Esophagus (tissue), 2 donors: Measurements from ENCODE around the gene EMD. TPM values are rescaled to one million over a fixed set of nuclear protein-coding genes. Genes with fewer than 3 reads are reported as not detected.

Source experiments
- H3K27ac ChIP-seq, 2 donors: one replicate each; pipeline ENCODE4 v1.5.1; 2013; ENCODE audit warnings: low read depth in 2 of 2, mild to moderate bottlenecking in 2 of 2, inconsistent platforms in 1 of 2, low read length in 1 of 2, moderate library complexity in 1 of 2
- H3K27me3 ChIP-seq, 2 donors: one replicate each; pipeline ENCODE4 v1.6.1; 2013; ENCODE audit warnings: low read length in 2 of 2, control low read depth in 1 of 2, mild to moderate bottlenecking in 1 of 2; ENCODE audit not compliant: insufficient read depth in 2 of 2, control insufficient read depth in 1 of 2
- H3K36me3 ChIP-seq, 2 donors: one replicate each; pipeline ENCODE4 v1.6.1; 2013; ENCODE audit warnings: low read length in 1 of 2; ENCODE audit not compliant: control insufficient read depth in 2 of 2, insufficient read depth in 2 of 2
- H3K4me1 ChIP-seq, 2 donors: one replicate each; pipeline ENCODE4 v1.6.1; 2013; ENCODE audit warnings: low read length in 1 of 2; ENCODE audit not compliant: control insufficient read depth in 2 of 2, insufficient read depth in 2 of 2
- H3K4me3 ChIP-seq, 2 donors: one replicate each; pipeline ENCODE4 v1.5.1; 2013; ENCODE audit warnings: low read length in 2 of 2, mild to moderate bottlenecking in 2 of 2, low read depth in 1 of 2, moderate library complexity in 1 of 2
- H3K9me3 ChIP-seq, 2 donors: one replicate each; pipeline ENCODE4 v1.6.1; 2013; ENCODE audit warnings: mild to moderate bottlenecking in 2 of 2, low read depth in 1 of 2, low read length in 1 of 2, moderate library complexity in 1 of 2; ENCODE audit not compliant: control insufficient read depth in 2 of 2, insufficient read depth in 1 of 2
- WGBS, 2 donors: extraction: QIAGEN DNeasy Blood & Tissue Kit; methylation state at CpG; one replicate each; pipeline ENCODE4 v1.1.7; 2013; 5-methylcytosine and 5-hydroxymethylcytosine counted together
- polyA plus RNA-seq, 2 donors: library from polyadenylated mRNA; stranded (reverse); fragments of 200-250 nt; gene quantifications; one replicate each; pipeline ENCODE4 v1.2.3, GENCODE V29; 2013
- donor health status: healthy with polysubstance abuse.
- donor health status: Bipolar disorder and iron deficiency.

Gene EMD
- polyA plus RNA-seq, 2 donors = 66.5 to 83.9 TPM

DNA sequence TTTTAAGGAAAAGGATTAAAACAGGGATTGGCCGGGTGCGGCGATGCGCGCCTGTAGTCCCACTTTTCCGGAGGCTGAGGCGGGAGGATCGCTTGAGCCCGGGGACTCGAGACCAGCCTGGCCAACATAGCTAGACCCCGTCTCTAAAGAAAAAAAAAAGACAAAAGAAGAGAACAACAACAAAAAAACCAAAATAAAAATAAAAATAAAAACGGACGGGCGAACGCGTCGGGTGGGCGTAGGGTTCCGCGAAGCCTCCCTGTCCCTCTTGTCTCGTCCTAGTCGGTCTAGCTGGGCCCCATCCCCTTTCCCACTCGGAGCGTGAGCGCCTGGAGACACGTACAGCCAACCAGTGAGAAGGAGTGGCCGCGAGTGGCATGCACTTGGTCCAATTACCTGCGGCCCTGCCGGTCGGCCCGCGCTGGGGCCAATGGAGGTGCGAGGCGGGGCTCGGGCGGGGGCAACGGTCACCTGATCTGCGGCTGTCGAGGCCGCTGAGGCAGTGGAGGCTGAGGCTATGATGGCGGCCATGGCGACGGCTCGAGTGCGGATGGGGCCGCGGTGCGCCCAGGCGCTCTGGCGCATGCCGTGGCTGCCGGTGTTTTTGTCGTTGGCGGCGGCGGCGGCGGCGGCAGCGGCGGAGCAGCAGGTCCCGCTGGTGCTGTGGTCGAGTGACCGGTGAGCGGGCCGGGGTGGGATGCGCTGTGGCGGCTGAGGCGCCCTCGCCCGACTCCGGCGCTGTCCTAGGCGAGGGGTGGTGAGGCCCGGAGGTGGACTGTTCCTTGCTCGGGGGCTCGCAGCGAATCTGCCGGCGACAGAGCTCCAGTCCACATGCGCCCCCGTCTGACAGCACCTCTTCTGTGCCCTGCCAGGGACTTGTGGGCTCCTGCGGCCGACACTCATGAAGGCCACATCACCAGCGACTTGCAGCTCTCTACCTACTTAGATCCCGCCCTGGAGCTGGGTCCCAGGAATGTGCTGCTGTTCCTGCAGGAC lies 49.4 kb downstream of the EMD start, which contains the start of gene ATP6AP1:
Gene ATP6AP1, plus strand, starts transcription at position 502 of the 996 bp plus-strand sequence. Its CDS starts 16 bp downstream, at position 518.
- peak within 1 kb of the TSS; percentile 73 to 75 for H3K27ac ChIP-seq
- no peaks in the 10 kb centered on the region for H3K27me3 ChIP-seq
- 7 to 39% methylated on average over 58 to 87 of the region's 87 CpGs for WGBS, 2 donors
- H3K9me3 ChIP-seq = no peaks in the 10 kb centered on the region
- H3K4me3 ChIP-seq = peak within 1 kb of the TSS; percentile 51 to 92
- no peaks in the 10 kb centered on the region for H3K4me1 ChIP-seq
- peaks cover 0 to 13% of the 10 kb centered on the region in 2 donors for H3K36me3 ChIP-seq

GRCh38 chrX:154429711-154430110 lies 50.6 kb downstream of the EMD start:
- no peaks in the 10 kb centered on the region for H3K27me3 ChIP-seq
- H3K9me3 ChIP-seq = no peaks in the 10 kb centered on the region
- 81 to 85% methylated on average over 2 of the region's 2 CpGs for WGBS, 2 donors
- no peaks in the 10 kb centered on the region for H3K4me1 ChIP-seq
- H3K27ac ChIP-seq = no peak overlapping the region
- peaks cover 0 to 20% of the 10 kb centered on the region in 2 donors for H3K36me3 ChIP-seq
- H3K4me3 ChIP-seq = peak overlapping the region in 1 of 2 donors; percentile 51

DNA sequence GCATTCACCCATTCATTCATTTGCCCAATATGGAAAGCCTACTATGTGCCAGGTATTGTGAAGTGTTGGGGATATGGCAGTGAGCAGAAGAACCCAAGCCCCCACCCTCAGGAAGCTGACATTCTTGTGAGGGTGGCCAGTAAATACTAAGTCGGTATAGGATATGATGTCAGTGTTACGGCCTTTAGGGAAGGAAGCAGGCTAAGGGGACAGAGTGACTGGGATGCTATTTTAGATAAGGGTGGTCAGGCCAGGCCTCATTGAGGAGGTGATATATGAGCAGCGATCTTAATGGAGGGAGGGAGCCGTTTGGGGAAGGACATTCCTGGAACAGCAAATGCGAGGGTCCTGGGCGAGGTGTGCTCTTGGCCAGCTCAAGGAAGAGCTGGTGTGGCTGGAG lies 51.4 kb downstream of the EMD start:
- H3K27me3 ChIP-seq = no peaks in the 10 kb centered on the region
- WGBS, 2 donors = 69 to 80% methylated on average over 6 of the region's 6 CpGs
- H3K4me3 ChIP-seq = no peak overlapping the region
- H3K9me3 ChIP-seq = no peaks in the 10 kb centered on the region
- peaks cover 0 to 26% of the 10 kb centered on the region in 2 donors for H3K36me3 ChIP-seq
- peak overlapping the region in 1 of 2 donors; percentile 6 for H3K27ac ChIP-seq
- H3K4me1 ChIP-seq = no peaks in the 10 kb centered on the region

GRCh38 chrX:154430916-154431315 lies 51.8 kb downstream of the EMD start:
- 68 to 77% methylated on average over 7 of the region's 7 CpGs for WGBS, 2 donors
- Histone ChIP-seq H3K36me3 (peaks cover 0 to 28% of the 10 kb centered on the region in 2 donors), H3K4me3 (no peak overlapping the region)

More at GRCh38 chrX:154430916-154431315, 51.8 kb downstream of the EMD start:
- H3K9me3 ChIP-seq = no peaks in the 10 kb centered on the region
- peak overlapping the region in 1 of 2 donors; percentile 6 for H3K27ac ChIP-seq
- H3K27me3 ChIP-seq = no peaks in the 10 kb centered on the region
- H3K4me1 ChIP-seq = no peaks in the 10 kb centered on the region

Other genes starting within 250 kb of the EMD start
- not detected for gene OPN1LW, start 235.1 kb upstream of the EMD start, polyA plus RNA-seq
- gene OPN1MW, start 196.7 kb upstream of the EMD start, polyA plus RNA-seq = not detected
- not detected for gene OPN1MW2, start 159.5 kb upstream of the EMD start, polyA plus RNA-seq
- not detected for gene OPN1MW3, start 121.7 kb upstream of the EMD start, polyA plus RNA-seq
- not detected for gene TEX28, start 84.2 kb upstream of the EMD start, polyA plus RNA-seq
- gene TKTL1, start 83.5 kb upstream of the EMD start, polyA plus RNA-seq = not detected
- 100 to 1,000 TPM; 407 to 691 TPM for gene FLNA, start 4.7 kb upstream of the EMD start, polyA plus RNA-seq
- 1,000 to 10,000 TPM; 2,998 to 4,750 TPM for gene RPL10, start 19.1 kb downstream of the EMD start, polyA plus RNA-seq
- 10 to 100 TPM; 20.1 to 20.3 TPM for gene DNASE1L1, start 30.0 kb downstream of the EMD start, polyA plus RNA-seq
- gene TAFAZZIN, start 32.2 kb downstream of the EMD start, polyA plus RNA-seq = 10 to 100 TPM; 28.9 to 59.5 TPM
- 10 to 100 TPM; 40.3 to 65.8 TPM for gene ATP6AP1, start 49.4 kb downstream of the EMD start, polyA plus RNA-seq
- gene GDI1, start 57.9 kb downstream of the EMD start, polyA plus RNA-seq = 10 to 100 TPM; 46.4 to 63.5 TPM
- gene FAM50A, start 64.8 kb downstream of the EMD start, polyA plus RNA-seq = 10 to 100 TPM; 37.5 to 46.6 TPM
- gene PLXNA3, start 79.0 kb downstream of the EMD start, polyA plus RNA-seq = 10 to 100 TPM in 1 of 2 donors, 1 to 10 TPM in 1; 4.3 to 19.0 TPM
- gene LAGE3, start 100.0 kb downstream of the EMD start, polyA plus RNA-seq = 10 to 100 TPM in 1 of 2 donors, 1 to 10 TPM in 1; 6.2 to 21.1 TPM
- gene UBL4A, start 107.3 kb downstream of the EMD start, polyA plus RNA-seq = 10 to 100 TPM; 15.4 to 28.5 TPM
- gene SLC10A3, start 111.3 kb downstream of the EMD start, polyA plus RNA-seq = 10 to 100 TPM; 24.7 to 26.3 TPM
- gene FAM3A, start 136.9 kb downstream of the EMD start, polyA plus RNA-seq = 10 to 100 TPM; 51.6 to 54.4 TPM
- gene G6PD, start 167.6 kb downstream of the EMD start, polyA plus RNA-seq = 10 to 100 TPM; 42.7 to 46.9 TPM
- gene IKBKG, start 168.3 kb downstream of the EMD start, polyA plus RNA-seq = 10 to 100 TPM; 16.2 to 19.7 TPM
- gene CTAG1A, start 205.8 kb downstream of the EMD start, polyA plus RNA-seq = not detected
- under 1 TPM in 1 of 2 donors, not detected in 1; 0.04 TPM for gene CTAG1B, start 240.0 kb downstream of the EMD start, polyA plus RNA-seq